ENCODE measurements around the gene DOCK2.

DNA sequence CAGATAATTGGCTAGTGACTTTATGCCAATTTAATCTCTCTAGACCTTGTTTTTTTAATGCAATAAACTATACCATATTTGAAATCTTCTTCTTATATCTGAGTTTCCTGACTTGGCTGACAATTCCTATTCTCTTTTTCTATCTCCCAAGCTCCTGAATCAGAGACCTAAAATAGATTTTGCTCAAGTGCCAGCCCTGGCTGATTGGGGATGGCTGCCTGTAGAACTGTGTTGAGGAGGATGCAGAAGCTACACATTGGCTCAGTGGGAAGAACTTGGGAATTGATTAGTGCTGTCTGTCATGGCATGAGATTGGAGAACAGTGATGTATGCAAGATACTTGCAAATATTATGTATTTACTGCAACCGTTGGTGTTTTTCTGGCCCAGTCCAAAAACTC lies 210.4 kb downstream of the DOCK2 start:
- TF ChIP-seq EZH2phosphoT487 (IDR thresholded peaks at IDR 0.05; ENCODE audit: insufficient read depth, low read depth), result no peak
- TF ChIP-seq EZH2 (IDR thresholded peaks at IDR 0.05; ENCODE audit: insufficient read depth, poor library complexity, severe bottlenecking), result no peak
